AG09319 (cell line): ENCODE measurements around the gene ELMO1.

Experiments used
- DNase-seq: peaks from one replicate; pipeline ENCODE4 v3.0.0-alpha.2; 2010; ENCODE audit warnings: low read depth; ENCODE audit errors: extremely low read depth
- CTCF ChIP-seq: IDR thresholded peaks from 2 replicates; pipeline ENCODE4 v1.5.1; 2011; ENCODE audit warnings: low read depth, mild to moderate bottlenecking, inconsistent platforms, low read length, moderate library complexity

ELMO1 gene

GRCh38 chr7:37131855-37132254 is 316.8 kb downstream of the ELMO1 start:
- no peak for DNase-seq
- no peak for TF ChIP-seq CTCF

- no peak for DNase-seq
- no peak for TF ChIP-seq CTCF
Observed at GRCh38 chr7:37129035-37129425, 319.6 kb downstream of the ELMO1 start.

GRCh38 chr7:37128327-37129034 is 320.2 kb downstream of the ELMO1 start:
- TF ChIP-seq CTCF: no peak
- no peak for DNase-seq

GRCh38 chr7:37119296-37119860 is 329.3 kb downstream of the ELMO1 start:
- TF ChIP-seq CTCF: no peak
- no peak for DNase-seq

GRCh38 chr7:37118004-37118403 is 330.7 kb downstream of the ELMO1 start:
- no peak for TF ChIP-seq CTCF
- no peak for DNase-seq

GRCh38 chr7:37117292-37117691 is 331.4 kb downstream of the ELMO1 start:
- no peak for DNase-seq
- no peak for TF ChIP-seq CTCF

GRCh38 chr7:37116093-37116701 is 332.5 kb downstream of the ELMO1 start:
- TF ChIP-seq CTCF: no peak

More at GRCh38 chr7:37116093-37116701, 332.5 kb downstream of the ELMO1 start:
- no peak for DNase-seq
